Transverse colon (tissue), 4 donors: ENCODE data around the gene PPARA. TPM values are rescaled to one million over a fixed set of nuclear protein-coding genes. Genes with fewer than 3 reads are reported as not detected.

Experiments used
- DNase-seq: peaks from one replicate; pipeline ENCODE4 v3.0.0-alpha.2; 2019
- H3K27ac ChIP-seq, 4 donors: fragments of 200-600 bp; sonication (generic); 2 replicates each; pipeline ENCODE4 v1.5.1; 2016 to 2018; ENCODE audit warnings: inconsistent platforms in 4 of 4
- H3K27me3 ChIP-seq: fragments of 200-600 bp; sonication (generic); 2 replicates; pipeline ENCODE4 v1.5.1; 2017; ENCODE audit warnings: inconsistent platforms
- H3K36me3 ChIP-seq, 4 donors: fragments of 200-600 bp; sonication (generic); 2 replicates each; pipeline ENCODE4 v1.5.1; 2017 to 2019; ENCODE audit warnings: inconsistent platforms in 4 of 4
- H3K4me1 ChIP-seq, 4 donors: fragments of 200-600 bp; sonication (generic); 2 replicates each; pipeline ENCODE4 v1.5.1; 2017 to 2020; ENCODE audit warnings: inconsistent platforms in 4 of 4
- H3K4me3 ChIP-seq, 4 donors: fragments of 200-600 bp; sonication (generic); 1 replicate in 1 of 4; 2 replicates in 3 of 4; pipeline versions ENCODE4 v1.5.1 to v1.6.1; 2017 to 2019; ENCODE audit warnings: inconsistent platforms in 4 of 4
- H3K9me3 ChIP-seq, 2 donors: fragments of 200-600 bp; sonication (generic); 2 replicates each; pipeline ENCODE4 v1.5.1; 2017 to 2019; ENCODE audit warnings: inconsistent platforms in 2 of 2
- CTCF ChIP-seq, 5 experiments: fragments of 200-600 bp in 3 of 5; fragments of 450-650 bp in 2 of 5; sonication (generic) in 3 of 5; IDR thresholded peaks; 1 replicate in 2 of 5; 2 replicates in 3 of 5; pipeline ENCODE4 v1.5.1; 2016 to 2017; ENCODE audit warnings: antibody characterized with exemption in 5 of 5, inconsistent platforms in 3 of 5, mild to moderate bottlenecking in 2 of 5, moderate library complexity in 1 of 5
- EP300 ChIP-seq: sonication (generic); formaldehyde crosslinking; IDR thresholded peaks from one replicate; pipeline ENCODE4 v1.6.1; 2017; ENCODE audit warnings: antibody characterized with exemption, low read depth
- POLR2A ChIP-seq: fragments of 450-650 bp; IDR thresholded peaks from one replicate; pipeline ENCODE4 v1.6.1; 2016; ENCODE audit warnings: antibody characterized with exemption, mild to moderate bottlenecking, moderate library complexity
- POLR2AphosphoS5 ChIP-seq, 3 donors: sonication (generic); formaldehyde crosslinking; IDR thresholded peaks; one replicate each; pipeline ENCODE4 v1.6.1; 2016; ENCODE audit warnings: antibody characterized with exemption in 3 of 3
- WGBS, 2 donors: methylation state at CpG; one replicate each; pipeline ENCODE4 v1.1.5; 2018; ENCODE audit warnings: low coverage in 1 of 2; 5-methylcytosine and 5-hydroxymethylcytosine counted together
- in situ Hi-C, 4 donors: fragments of 200-750 bp; cut with MboI; loops; one replicate each; pipeline versions ENCODE4 v1.15.0 to v1.15.1; 2017; ENCODE audit warnings: low sequenced_read_pairs in 3 of 4, low pct_ligation_motif_present in 1 of 4, low pct_unique_long_range_greater_than_20kb in 1 of 4
- intact Hi-C: fragments of 100-400 bp; cut with DNase I; formaldehyde crosslinking; loops from one replicate; pipeline ENCODE4 v1.15.1; 2023; ENCODE audit warnings: low total_unique reads
- total RNA-seq, 4 donors: library from RNA; depleted of rRNA; stranded (reverse); fragments of >200 nt; gene quantifications; one replicate each; pipeline ENCODE4 v1.1.0, GENCODE V29; 2016

PPARA gene
- total RNA-seq, 4 donors from 2014 or later: 52.0 to 88.1 (median 74.7) TPM

GRCh38 chr22:46240073-46240472 lies 89.7 kb downstream of the PPARA start:
- 84% methylated on average over 2 of the region's 2 CpGs; no CpG with 5 or more reads in 1 of the 2 donors for WGBS, 2 donors
- H3K36me3 ChIP-seq: peaks cover 0 to 16% (median 4%) of the 10 kb centered on the region in 4 donors
- H3K27me3 ChIP-seq: no peaks in the 10 kb centered on the region
- peaks cover 0 to 13% (median 0%) of the 10 kb centered on the region in 4 donors for H3K4me1 ChIP-seq
- TF ChIP-seq EP300 (no peak), POLR2AphosphoS5 (IDR thresholded peaks at IDR 0.05) (no peak), CTCF (IDR thresholded peaks at IDR 0.05) (no peak), POLR2A (no peak)
- no peak overlapping the region for H3K4me3 ChIP-seq
- H3K9me3 ChIP-seq: no peaks in the 10 kb centered on the region
- in situ Hi-C loops (no loop called here), intact Hi-C loops (no loop called here)
- no peak overlapping the region for H3K27ac ChIP-seq
- no peak for DNase-seq

GRCh38 chr22:46240506-46240905 lies 90.2 kb downstream of the PPARA start:
- Histone ChIP-seq H3K4me1 (peaks cover 0 to 16% (median 0%) of the 10 kb centered on the region in 4 donors), H3K27ac (no peak overlapping the region), H3K27me3 (no peaks in the 10 kb centered on the region), H3K4me3 (no peak overlapping the region), H3K36me3 (peaks cover 0 to 11% (median 4%) of the 10 kb centered on the region in 4 donors), H3K9me3 (no peaks in the 10 kb centered on the region)
- in situ Hi-C loops (no loop called here), intact Hi-C loops (no loop called here)
- no peak for DNase-seq
- 73 to 94% methylated on average over 3 to 6 of the region's 6 CpGs for WGBS, 2 donors
- TF ChIP-seq POLR2A: no peak
- TF ChIP-seq POLR2AphosphoS5 (IDR thresholded peaks at IDR 0.05): no peak
- TF ChIP-seq CTCF (IDR thresholded peaks at IDR 0.05): no peak
- TF ChIP-seq EP300: no peak

- H3K27ac ChIP-seq: no peak overlapping the region
- no peak for TF ChIP-seq CTCF (IDR thresholded peaks at IDR 0.05)
- no peak for TF ChIP-seq POLR2AphosphoS5 (IDR thresholded peaks at IDR 0.05)
- TF ChIP-seq POLR2A: no peak
- TF ChIP-seq EP300: no peak
- peaks cover 0 to 16% (median 0%) of the 10 kb centered on the region in 4 donors for H3K4me1 ChIP-seq
- in situ Hi-C loops (no loop called here), intact Hi-C loops (no loop called here)
- DNase-seq: no peak
- 63 to 95% methylated on average over 4 to 7 of the region's 7 CpGs for WGBS, 2 donors
- H3K9me3 ChIP-seq: no peaks in the 10 kb centered on the region
- peaks cover 0 to 11% (median 4%) of the 10 kb centered on the region in 4 donors for H3K36me3 ChIP-seq
- no peaks in the 10 kb centered on the region for H3K27me3 ChIP-seq
- no peak overlapping the region for H3K4me3 ChIP-seq
These were observed 90.6 kb downstream of the PPARA start for GRCh38 chr22:46240907-46241306.

GRCh38 chr22:46241396-46242007 lies 91.2 kb downstream of the PPARA start:
- no peak for DNase-seq
- H3K36me3 ChIP-seq: peaks cover 0 to 6% (median 3%) of the 10 kb centered on the region in 4 donors
- H3K4me1 ChIP-seq: peaks cover 0 to 16% (median 0%) of the 10 kb centered on the region in 4 donors
- no peaks in the 10 kb centered on the region for H3K27me3 ChIP-seq
- no peak overlapping the region for H3K27ac ChIP-seq
- WGBS, 2 donors: 71 to 90% methylated on average over 3 to 5 of the region's 5 CpGs
- intact Hi-C loops: no loop called here
- H3K4me3 ChIP-seq: no peak overlapping the region
- TF ChIP-seq POLR2A (no peak), CTCF (IDR thresholded peaks at IDR 0.05) (no peak), EP300 (no peak), POLR2AphosphoS5 (IDR thresholded peaks at IDR 0.05) (no peak)
- in situ Hi-C loops: no loop called here
- H3K9me3 ChIP-seq: no peaks in the 10 kb centered on the region
